MM.1S (cell line): ENCODE results near the gene DCUN1D5.

Experiments
- CTCF ChIP-seq: fragments of 300-600 bp; sonication (generic); IDR thresholded peaks from 2 replicates; pipeline ENCODE4 v1.5.1; 2016; ENCODE audit warnings: antibody characterized with exemption, low read length, mixed read lengths
- EZH2 ChIP-seq: fragments of 300-600 bp; sonication (generic); optimal IDR thresholded peaks from 2 replicates; pipeline ENCODE3; 2017; ENCODE audit warnings: low read depth, mild to moderate bottlenecking, antibody characterized with exemption, low read length, mixed read lengths
- EZH2phosphoT487 ChIP-seq: fragments of 300-600 bp; sonication (generic); IDR thresholded peaks from 2 replicates; pipeline ENCODE4 v1.6.1; 2018; ENCODE audit warnings: antibody characterized with exemption, low read length

GRCh38 chr11:103042161-103042560, 49.8 kb downstream of the DCUN1D5 start:
- no peak for TF ChIP-seq CTCF
- no peak for TF ChIP-seq EZH2
- no peak for TF ChIP-seq EZH2phosphoT487
